Hepatocyte (in vitro differentiated cells): ENCODE data around the gene PDGFRB. TPM values are rescaled to one million over a fixed set of nuclear protein-coding genes. Genes with fewer than 3 reads are reported as not detected.

Experiments
- DNase-seq: peaks from one replicate; pipeline ENCODE4 v3.0.0-alpha.2; 2016; ENCODE audit warnings: low spot score
- H2AFZ ChIP-seq: fragments of 200-600 bp; sonication (generic); 2 replicates; pipeline ENCODE4 v1.6.0; 2016; ENCODE audit warnings: antibody characterized with exemption, mild to moderate bottlenecking
- H3K27ac ChIP-seq: fragments of 200-600 bp; sonication (generic); 2 replicates; pipeline ENCODE4 v1.5.1; 2016; ENCODE audit warnings: mild to moderate bottlenecking
- H3K27me3 ChIP-seq: fragments of 200-600 bp; sonication (generic); 2 replicates; pipeline ENCODE4 v1.6.1; 2016
- H3K36me3 ChIP-seq: fragments of 200-600 bp; sonication (generic); replicated peaks from 2 replicates; pipeline ENCODE4 v1.5.1; 2016; ENCODE audit warnings: low read depth; ENCODE audit not compliant: insufficient read depth
- H3K4me1 ChIP-seq: fragments of 200-600 bp; sonication (generic); 2 replicates; pipeline ENCODE4 v1.5.1; 2016; ENCODE audit warnings: mild to moderate bottlenecking, moderate library complexity; ENCODE audit not compliant: insufficient read depth
- H3K4me2 ChIP-seq: fragments of 200-600 bp; sonication (generic); 2 replicates; pipeline ENCODE4 v1.6.0; 2016
- H3K4me3 ChIP-seq: fragments of 200-600 bp; sonication (generic); 2 replicates; pipeline ENCODE4 v1.5.1; 2016; ENCODE audit warnings: mild to moderate bottlenecking
- H3K79me2 ChIP-seq: fragments of 200-600 bp; sonication (generic); 2 replicates; pipeline ENCODE4 v1.6.0; 2017; ENCODE audit warnings: mild to moderate bottlenecking
- H3K9me2 ChIP-seq: fragments of 200-600 bp; sonication (generic); replicated peaks from 2 replicates; pipeline ENCODE4 v1.6.0; 2017; ENCODE audit warnings: mild to moderate bottlenecking; ENCODE audit not compliant: insufficient read depth
- H3K9me3 ChIP-seq: fragments of 200-600 bp; sonication (generic); 2 replicates; pipeline ENCODE4 v1.5.1; 2016; ENCODE audit warnings: low read depth, mild to moderate bottlenecking
- H4K20me1 ChIP-seq: fragments of 200-600 bp; sonication (generic); 2 replicates; pipeline ENCODE4 v1.6.0; 2016; ENCODE audit warnings: mild to moderate bottlenecking; ENCODE audit not compliant: insufficient read depth, poor library complexity, severe bottlenecking
- CTCF ChIP-seq: fragments of 200-600 bp; sonication (generic); IDR thresholded peaks from 2 replicates; pipeline ENCODE4 v1.5.1; 2016; ENCODE audit warnings: antibody characterized with exemption, mild to moderate bottlenecking; ENCODE audit not compliant: poor library complexity
- EZH2 ChIP-seq: fragments of 200-600 bp; sonication (generic); IDR thresholded peaks from 2 replicates; pipeline ENCODE4 v1.6.1; 2016; ENCODE audit warnings: antibody characterized with exemption, mild to moderate bottlenecking, borderline replicate concordance
- EZH2phosphoT487 ChIP-seq: fragments of 200-600 bp; sonication (generic); IDR thresholded peaks from one replicate; pipeline ENCODE4 v1.6.1; 2018; ENCODE audit warnings: antibody characterized with exemption, mild to moderate bottlenecking, low read depth, moderate library complexity; ENCODE audit not compliant: unreplicated experiment, severe bottlenecking
- WGBS: methylation state at CpG from one replicate; pipeline ENCODE4 v1.1.6; 2016; ENCODE audit warnings: low lambda C conversion rate; ENCODE audit errors: missing lambda C conversion rate; 5-methylcytosine and 5-hydroxymethylcytosine counted together
- polyA plus RNA-seq: library from polyadenylated mRNA; unstranded; fragments of >200 nt; fragmentation: Nextera tagmentation; extraction: Ambion mirVana; gene quantifications from 2 replicates; pipeline ENCODE4 v1.2.1, GENCODE V29; 2016
- total RNA-seq: library from RNA; depleted of rRNA; stranded (reverse); fragments of >200 nt; gene quantifications from 2 replicates; pipeline ENCODE4 v1.2.3, GENCODE V29; 2014

The PDGFRB gene
- total and polyA plus RNA-seq, 2 experiments from 2014 or later, result 55.1 to 55.2 TPM

GRCh38 chr5:150172556-150172955 lies 16.9 kb upstream of the PDGFRB start:
- Histone ChIP-seq H2AFZ (no peak overlapping the region), H3K27ac (no peak overlapping the region), H3K36me3 (no peaks in the 10 kb centered on the region), H3K9me2 (no peaks in the 10 kb centered on the region), H3K4me2 (no peak overlapping the region), H4K20me1 (no peaks in the 10 kb centered on the region), H3K79me2 (peaks cover 24% of the 10 kb centered on the region), H3K9me3 (no peaks in the 10 kb centered on the region), H3K27me3 (no peaks in the 10 kb centered on the region), H3K4me1 (peaks cover 26% of the 10 kb centered on the region), H3K4me3 (no peak overlapping the region)
- TF ChIP-seq CTCF (no peak), EZH2 (no peak), EZH2phosphoT487 (no peak)
- 74% methylated on average over 4 of the region's 4 CpGs for WGBS
- DNase-seq, result no peak

GRCh38 chr5:150172145-150172544 lies 16.5 kb upstream of the PDGFRB start:
- Histone ChIP-seq H3K79me2 (peaks cover 24% of the 10 kb centered on the region), H3K27me3 (no peaks in the 10 kb centered on the region), H3K4me3 (no peak overlapping the region), H2AFZ (no peak overlapping the region), H3K9me2 (no peaks in the 10 kb centered on the region), H3K27ac (no peak overlapping the region), H3K9me3 (no peaks in the 10 kb centered on the region), H3K4me2 (no peak overlapping the region), H3K4me1 (peaks cover 26% of the 10 kb centered on the region), H3K36me3 (no peaks in the 10 kb centered on the region), H4K20me1 (no peaks in the 10 kb centered on the region)
- TF ChIP-seq EZH2 (no peak), CTCF (no peak), EZH2phosphoT487 (no peak)
- no peak for DNase-seq
- WGBS, result 68% methylated on average over 1 of the region's 1 CpG

GRCh38 chr5:150168864-150169263 lies 13.2 kb upstream of the PDGFRB start:
- Histone ChIP-seq H3K4me2 (peak overlapping the region; percentile 63), H3K27ac (no peak overlapping the region), H2AFZ (no peak overlapping the region), H3K36me3 (no peaks in the 10 kb centered on the region), H3K79me2 (peaks cover 17% of the 10 kb centered on the region), H3K27me3 (peaks cover 5% of the 10 kb centered on the region), H3K4me3 (no peak overlapping the region), H4K20me1 (no peaks in the 10 kb centered on the region), H3K9me3 (no peaks in the 10 kb centered on the region), H3K9me2 (no peaks in the 10 kb centered on the region), H3K4me1 (peaks cover 38% of the 10 kb centered on the region)
- WGBS, result 63% methylated on average over 3 of the region's 3 CpGs
- DNase-seq, result no peak
- TF ChIP-seq EZH2 (no peak), CTCF (no peak)

GRCh38 chr5:150167908-150168307 lies 12.3 kb upstream of the PDGFRB start:
- peak overlapping the region; percentile 51 for H3K27ac ChIP-seq
- no peak for TF ChIP-seq EZH2
- no peak for TF ChIP-seq EZH2phosphoT487
- peak; percentile 17 for TF ChIP-seq CTCF
- DNase-seq, result no peak
- H3K4me1 ChIP-seq, result peaks cover 41% of the 10 kb centered on the region
- no peaks in the 10 kb centered on the region for H3K9me3 ChIP-seq
- H3K4me3 ChIP-seq, result no peak overlapping the region
- H3K27me3 ChIP-seq, result peaks cover 5% of the 10 kb centered on the region
- peak overlapping the region; percentile 63 for H3K4me2 ChIP-seq
- peaks cover 13% of the 10 kb centered on the region for H3K79me2 ChIP-seq
- no peaks in the 10 kb centered on the region for H3K9me2 ChIP-seq
- H3K36me3 ChIP-seq, result no peaks in the 10 kb centered on the region
- no peaks in the 10 kb centered on the region for H4K20me1 ChIP-seq
- 73% methylated on average over 14 of the region's 14 CpGs for WGBS
- no peak overlapping the region for H2AFZ ChIP-seq
